ENCODE data around the gene COA6.

The COA6 gene

DNA sequence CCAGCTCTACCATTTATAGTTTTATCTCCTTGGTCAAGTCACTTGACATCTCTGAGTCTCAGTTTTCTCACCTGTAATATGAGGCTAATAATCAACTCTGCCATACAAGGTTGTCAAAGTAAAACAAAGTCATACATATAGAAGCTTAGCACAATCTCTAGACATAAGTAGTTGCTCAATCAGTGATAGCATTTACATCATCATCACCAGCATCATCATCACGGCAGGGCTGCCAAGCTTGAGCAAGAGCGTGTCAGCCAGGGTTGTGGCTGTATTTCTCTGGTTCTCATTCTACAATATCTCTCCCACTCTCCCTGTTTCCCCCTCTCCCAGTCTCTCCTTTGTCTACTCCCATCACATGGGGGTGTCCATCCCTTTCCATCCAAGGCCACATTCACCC, 41.7 kb upstream of the COA6 start:
- TF ChIP-seq CTCF (IDR thresholded peaks at IDR 0.05) (no peak), ZFX (IDR thresholded peaks at IDR 0.05; ENCODE audit: borderline replicate concordance) (no peak)
- H3K27ac ChIP-seq, result no peak overlapping the region

DNA sequence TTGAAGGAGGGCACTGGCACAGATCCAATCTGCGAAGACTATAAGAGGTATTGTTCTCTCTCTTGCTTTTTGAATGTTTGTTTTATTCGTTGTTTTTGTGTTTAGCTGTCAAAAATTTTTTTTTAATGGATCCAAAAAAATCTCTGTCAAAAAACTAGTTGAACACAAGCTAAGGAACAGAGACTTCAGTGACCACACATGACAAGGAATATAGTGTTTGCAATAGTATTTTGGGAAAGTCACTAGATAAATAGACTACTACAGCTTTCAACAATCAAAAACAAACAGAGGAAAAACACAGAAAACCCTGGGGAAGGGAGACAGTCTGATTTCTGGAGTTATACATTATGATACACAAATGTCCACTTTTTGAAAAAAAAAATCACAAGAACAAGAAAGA, 36.9 kb upstream of the COA6 start:
- TF ChIP-seq ZFX (IDR thresholded peaks at IDR 0.05; ENCODE audit: borderline replicate concordance) (no peak), CTCF (IDR thresholded peaks at IDR 0.05) (no peak)
- no peak overlapping the region for H3K27ac ChIP-seq

DNA sequence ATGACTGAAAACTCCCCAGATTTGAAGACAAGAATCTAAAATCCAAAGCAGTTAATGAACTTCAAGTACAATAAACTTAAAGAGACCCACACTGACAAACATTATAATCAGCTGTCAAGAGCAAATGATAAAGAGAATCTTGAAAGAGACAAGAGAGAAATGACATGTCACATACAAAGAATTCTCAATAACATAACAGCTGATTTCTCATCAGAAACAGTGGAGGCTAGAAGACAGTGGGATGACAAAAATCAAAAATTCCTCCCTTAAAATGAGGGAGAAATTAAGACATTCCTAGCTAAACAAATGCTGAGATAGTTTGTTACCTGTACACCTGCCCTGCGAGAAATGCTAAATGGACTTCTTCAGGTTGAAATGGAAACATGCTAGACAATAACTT, 36.0 kb upstream of the COA6 start:
- TF ChIP-seq CTCF (IDR thresholded peaks at IDR 0.05) (no peak), ZFX (IDR thresholded peaks at IDR 0.05; ENCODE audit: borderline replicate concordance) (no peak)

DNA sequence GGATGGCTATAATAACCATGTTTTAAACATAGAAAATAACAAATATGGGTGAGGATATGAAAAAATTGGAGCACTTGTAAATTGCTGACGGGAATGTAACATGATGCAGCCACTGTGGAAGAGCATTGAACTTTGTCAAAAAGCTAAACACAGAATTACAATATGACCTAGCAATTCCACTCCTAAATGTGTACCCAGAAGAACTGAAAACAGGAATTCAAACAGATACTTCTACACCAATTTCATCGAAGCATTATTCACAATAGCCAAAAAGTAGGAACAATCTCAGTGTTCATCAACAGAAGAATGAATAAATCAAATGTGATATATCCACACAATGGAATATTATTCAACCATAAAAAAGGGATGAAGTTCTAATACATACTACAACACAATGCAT, 32.7 kb upstream of the COA6 start:
- H3K27ac ChIP-seq, result no peak overlapping the region
- TF ChIP-seq ZFX (IDR thresholded peaks at IDR 0.05; ENCODE audit: borderline replicate concordance) (no peak), CTCF (IDR thresholded peaks at IDR 0.05) (no peak)

More for the DNA sequence above, 36.0 kb upstream of the COA6 start:
- no peak overlapping the region for H3K27ac ChIP-seq

GRCh38 chr1:234342774-234343173, 30.5 kb upstream of the COA6 start:
- TF ChIP-seq ZFX (IDR thresholded peaks at IDR 0.05; ENCODE audit: borderline replicate concordance) (no peak), CTCF (IDR thresholded peaks at IDR 0.05) (no peak)
- no peak overlapping the region for H3K27ac ChIP-seq

DNA sequence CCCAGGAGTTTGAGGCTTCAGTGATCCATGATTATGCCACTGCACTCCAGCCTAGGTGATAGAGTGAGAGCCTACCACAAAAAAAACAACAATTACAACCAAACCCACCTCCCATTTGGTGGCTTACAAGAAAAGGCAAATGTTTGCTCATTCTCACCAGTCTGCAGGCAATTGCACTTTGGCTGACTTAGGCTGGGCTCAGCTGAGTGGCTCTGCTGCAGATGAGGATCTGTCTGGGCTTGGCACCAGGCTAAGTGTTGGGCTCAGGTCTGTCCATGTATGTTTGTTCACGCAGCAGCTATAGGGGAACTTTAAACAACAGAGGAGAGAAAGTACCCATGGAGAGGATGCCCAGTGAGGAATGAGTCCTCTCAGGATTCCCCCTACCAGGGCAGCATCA, 28.0 kb upstream of the COA6 start:
- no peak overlapping the region for H3K27ac ChIP-seq
- TF ChIP-seq ZFX (IDR thresholded peaks at IDR 0.05; ENCODE audit: borderline replicate concordance), result no peak
- TF ChIP-seq CTCF (IDR thresholded peaks at IDR 0.05), result no peak

GRCh38 chr1:234348964-234349363, 24.3 kb upstream of the COA6 start:
- no peak overlapping the region for H3K27ac ChIP-seq
- TF ChIP-seq CTCF (IDR thresholded peaks at IDR 0.05), result no peak
